ENCODE measurements around the gene ANKRD31. TPM values are rescaled to one million over a fixed set of nuclear protein-coding genes. Genes with fewer than 3 reads are reported as not detected.
"Not testable (repeated sequence)": the region's sequence is repeated elsewhere in the genome, so short reads cannot be mapped to it uniquely, and the experiment has no call there.

Gene ANKRD31
- polyA plus RNA-seq, 3 donors: 0.42 to 0.70 (median 0.54) TPM

DNA sequence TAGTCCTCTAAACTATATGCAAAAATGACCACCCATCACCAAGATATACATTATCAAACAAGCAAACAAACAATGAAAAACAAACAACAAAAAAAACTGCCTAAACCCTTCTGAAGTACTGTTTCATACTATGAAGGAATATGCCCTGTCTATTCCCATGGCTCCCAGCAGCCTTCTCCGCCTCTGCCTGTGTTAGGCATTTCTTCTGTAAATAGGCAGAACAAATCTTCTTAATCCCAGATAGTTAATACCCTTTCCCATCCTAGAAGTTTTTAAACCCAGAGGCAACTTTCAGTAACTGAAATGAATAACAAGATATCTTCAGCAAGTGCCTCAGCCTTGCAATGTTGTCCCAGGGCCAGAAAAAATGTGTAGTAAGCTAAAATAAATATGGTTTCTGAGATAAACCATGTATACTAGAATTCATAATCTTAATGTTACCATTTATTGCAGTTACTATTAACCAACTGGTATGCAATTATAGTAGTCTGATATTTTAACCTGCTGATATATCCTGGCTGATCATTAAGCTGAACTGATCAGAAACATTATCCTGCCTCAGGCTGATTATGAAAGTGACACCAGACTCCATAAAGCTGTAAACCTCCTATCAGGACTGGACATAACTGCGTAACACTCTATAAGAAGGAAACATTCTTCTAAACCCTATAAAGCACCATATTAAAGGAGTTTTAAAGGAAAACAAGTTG lies 68.5 kb downstream of the ANKRD31 start:
- DNase-seq (ENCODE audit: extremely low read depth in 1 of 11, low read depth in 9 of 11, low spot score in 4 of 11): no peak

GRCh38 chr5:75167345-75167744 lies 69.3 kb downstream of the ANKRD31 start:
- no peak for DNase-seq (ENCODE audit: extremely low read depth in 1 of 11, low read depth in 9 of 11, low spot score in 4 of 11)

DNA sequence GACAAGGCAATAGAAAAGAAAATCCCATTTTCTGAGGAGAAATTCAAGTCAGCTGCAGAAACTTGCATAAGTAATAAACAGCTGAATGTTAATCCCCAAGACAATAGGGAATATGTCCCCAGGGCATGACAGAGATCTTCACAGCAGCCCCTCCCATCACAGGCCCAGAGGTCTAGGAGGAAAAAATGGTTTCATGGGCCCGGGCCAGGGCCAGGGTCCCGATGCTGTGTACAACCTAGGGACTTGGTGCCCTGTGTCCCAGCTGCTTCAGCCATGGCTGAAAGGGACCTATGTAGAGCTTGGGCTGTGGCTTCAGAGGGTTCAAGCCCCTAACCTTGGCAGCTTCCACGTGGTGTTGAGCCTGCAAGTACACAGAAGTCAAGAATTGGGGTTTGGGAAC lies 75.2 kb downstream of the ANKRD31 start:
- not testable (repeated sequence) for DNase-seq (ENCODE audit: extremely low read depth in 1 of 11, low read depth in 9 of 11, low spot score in 4 of 11)

GRCh38 chr5:75156585-75156984 lies 80.1 kb downstream of the ANKRD31 start:
- no peak for DNase-seq (ENCODE audit: extremely low read depth in 1 of 11, low read depth in 9 of 11, low spot score in 4 of 11)

- no peak for DNase-seq (ENCODE audit: extremely low read depth in 1 of 11, low read depth in 9 of 11, low spot score in 4 of 11)
Measured at GRCh38 chr5:75152860-75153259, 83.8 kb downstream of the ANKRD31 start.

GRCh38 chr5:75148051-75148450 lies 88.6 kb downstream of the ANKRD31 start:
- no peak for DNase-seq (ENCODE audit: extremely low read depth in 1 of 11, low read depth in 9 of 11, low spot score in 4 of 11)

- no peak for DNase-seq (ENCODE audit: extremely low read depth in 1 of 11, low read depth in 9 of 11, low spot score in 4 of 11)
Measured at GRCh38 chr5:75142566-75143136, 94.0 kb downstream of the ANKRD31 start.

DNA sequence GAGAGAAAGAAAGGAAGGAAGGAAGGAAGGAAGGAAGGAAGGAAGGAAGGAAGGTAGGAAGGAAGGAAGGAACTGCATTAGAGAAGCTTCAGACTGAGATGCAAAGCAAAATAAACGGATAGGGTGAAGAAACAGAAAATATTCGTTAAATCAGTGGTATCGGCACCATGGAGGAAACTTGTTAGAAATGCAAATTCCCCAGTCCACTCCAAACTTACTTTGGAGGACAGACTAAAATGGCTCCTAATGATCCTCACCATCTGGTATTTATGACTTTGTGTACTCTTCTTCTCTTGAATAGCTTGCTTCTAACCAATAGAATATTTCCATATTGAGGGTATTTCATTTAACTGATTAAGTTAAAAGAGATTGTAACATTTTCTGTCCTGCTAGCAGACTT lies 96.4 kb downstream of the ANKRD31 start:
- no peak for DNase-seq (ENCODE audit: extremely low read depth in 1 of 11, low read depth in 9 of 11, low spot score in 4 of 11)

DNA sequence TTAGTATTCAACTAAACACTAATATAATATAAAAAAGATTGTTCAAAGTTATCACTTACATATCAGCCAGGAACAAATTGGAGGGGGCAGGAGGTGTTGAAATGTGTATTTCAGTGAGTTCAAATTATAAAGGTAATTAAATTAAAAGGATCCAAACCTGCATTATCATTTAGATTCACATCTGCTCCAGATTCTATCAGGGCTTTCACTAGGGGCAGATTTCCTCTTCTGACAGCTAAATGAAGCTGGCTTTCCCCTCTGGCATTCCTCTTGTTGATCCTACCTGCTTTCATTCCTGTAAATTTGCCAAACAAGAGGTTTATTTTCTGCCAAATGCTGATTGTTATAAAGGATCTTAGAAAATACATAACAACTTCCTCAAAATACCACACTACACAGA lies 98.0 kb downstream of the ANKRD31 start:
- no peak for DNase-seq (ENCODE audit: extremely low read depth in 1 of 11, low read depth in 9 of 11, low spot score in 4 of 11)

DNA sequence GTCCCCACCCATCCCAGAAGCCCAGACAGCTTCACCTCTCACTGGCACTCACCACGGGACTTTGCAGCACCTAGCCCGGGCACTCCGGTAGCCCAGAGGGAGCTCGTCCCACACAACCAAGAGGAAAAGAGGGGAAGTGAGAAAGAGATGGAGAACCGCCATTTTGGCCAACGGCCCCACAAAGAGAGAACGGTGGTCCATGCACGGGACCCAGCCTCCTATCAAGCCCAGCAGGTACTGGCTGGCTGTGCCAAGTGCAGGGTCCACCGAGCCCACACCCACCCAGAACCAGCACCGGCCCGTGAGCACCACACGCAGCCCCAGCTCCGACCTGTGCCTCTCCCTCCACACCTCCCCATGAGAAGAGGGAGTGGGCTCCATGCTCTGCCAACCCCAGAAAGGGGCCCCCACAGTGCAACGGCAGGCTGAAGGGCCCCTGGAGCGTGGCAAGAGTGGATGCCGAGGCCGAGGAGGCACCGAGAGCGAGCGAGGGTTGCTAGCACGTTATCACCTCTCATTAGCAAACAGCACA lies 105.8 kb downstream of the ANKRD31 start:
- DNase-seq (ENCODE audit: extremely low read depth in 1 of 11, low read depth in 9 of 11, low spot score in 4 of 11): no peak

GRCh38 chr5:75116856-75117255 lies 119.8 kb downstream of the ANKRD31 start:
- no peak for DNase-seq (ENCODE audit: extremely low read depth in 1 of 11, low read depth in 9 of 11, low spot score in 4 of 11)

DNA sequence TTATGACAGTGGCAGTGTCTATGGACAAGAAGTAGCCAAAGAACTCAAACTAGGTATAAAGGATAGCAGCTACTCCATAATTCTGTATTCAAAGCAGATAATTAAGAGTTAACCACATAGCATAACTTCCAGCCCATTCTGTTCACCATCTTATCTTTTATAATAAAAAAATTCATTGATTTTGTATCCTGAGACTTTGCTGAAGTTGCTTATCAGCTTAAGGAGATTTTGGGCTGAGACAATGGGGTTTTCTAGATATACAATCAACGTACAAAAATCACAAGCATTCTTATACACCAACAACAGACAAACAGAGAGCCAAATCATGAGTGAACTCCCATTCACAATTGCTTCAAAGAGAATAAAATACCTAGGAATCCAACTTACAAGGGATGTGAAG lies 122.4 kb downstream of the ANKRD31 start:
- not testable (repeated sequence) for DNase-seq (ENCODE audit: extremely low read depth in 1 of 11, low read depth in 9 of 11, low spot score in 4 of 11)

DNA sequence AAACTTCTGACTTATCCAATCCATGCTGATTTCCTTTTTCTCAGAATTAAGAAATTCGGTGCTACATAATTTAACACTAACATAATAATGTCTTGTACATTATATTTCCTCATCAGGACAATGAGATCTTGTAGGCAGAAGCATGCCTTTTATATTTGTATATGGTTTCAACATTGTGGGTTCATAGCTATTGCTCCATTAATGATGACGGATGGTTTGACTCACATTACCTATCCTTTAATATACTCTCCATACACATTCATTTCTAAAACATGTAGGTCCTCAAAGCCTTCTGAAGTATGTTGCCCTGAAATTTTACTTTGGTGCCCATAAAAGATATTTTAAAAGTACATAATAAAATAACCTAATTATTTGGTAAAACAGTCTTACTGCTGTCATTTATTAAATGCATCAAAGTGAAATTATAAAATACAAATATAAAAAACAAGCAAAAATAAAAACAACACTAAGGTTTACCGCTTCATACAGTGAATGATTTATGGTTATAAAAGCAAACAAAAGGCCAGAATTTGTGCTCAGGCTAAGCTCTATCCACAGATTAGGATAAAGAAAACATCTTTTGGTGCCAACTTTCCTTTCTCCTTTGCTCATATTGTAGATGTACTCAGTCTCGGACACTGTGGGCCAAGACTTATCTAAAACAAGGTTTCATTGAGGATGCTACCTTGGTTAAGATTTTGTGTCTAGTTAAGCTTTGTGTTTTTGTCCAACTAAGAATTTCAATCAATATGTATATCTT lies 123.1 kb downstream of the ANKRD31 start:
- no peak for DNase-seq (ENCODE audit: extremely low read depth in 1 of 11, low read depth in 9 of 11, low spot score in 4 of 11)

DNA sequence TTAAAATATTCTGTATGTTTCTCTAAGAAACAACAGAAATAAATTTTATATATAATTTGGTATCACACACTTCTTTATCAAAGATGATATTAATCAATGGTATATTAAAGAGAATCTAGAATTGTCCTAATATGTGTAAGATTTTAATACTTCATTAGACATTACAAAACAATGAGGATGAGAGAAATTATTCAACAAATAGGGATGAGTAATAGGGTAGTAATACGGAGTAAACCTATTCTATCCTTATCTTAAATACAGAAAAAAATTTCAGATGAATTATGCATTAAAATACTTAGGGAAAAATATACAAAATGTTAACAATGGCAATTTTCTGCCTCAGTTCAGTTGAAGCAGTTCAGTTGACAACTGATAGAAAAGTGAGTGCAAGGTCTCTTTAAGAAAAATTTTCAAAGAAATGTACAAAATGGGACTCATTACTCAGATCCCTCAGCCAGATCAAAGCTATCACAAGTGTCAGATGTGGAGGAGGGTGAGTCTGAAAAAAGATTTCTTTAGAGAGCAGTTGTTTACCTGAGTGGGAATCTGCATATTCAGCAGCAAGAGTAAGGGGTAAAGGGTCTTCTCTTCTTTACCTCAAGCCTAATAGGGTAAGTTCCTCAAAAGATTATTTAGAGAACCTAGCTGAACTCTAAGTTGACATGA lies 127.6 kb downstream of the ANKRD31 start:
- no peak for DNase-seq (ENCODE audit: extremely low read depth in 1 of 11, low read depth in 9 of 11, low spot score in 4 of 11)

- no peak for DNase-seq (ENCODE audit: extremely low read depth in 1 of 11, low read depth in 9 of 11, low spot score in 4 of 11)
Measured at GRCh38 chr5:75108515-75108914, 128.2 kb downstream of the ANKRD31 start.

DNA sequence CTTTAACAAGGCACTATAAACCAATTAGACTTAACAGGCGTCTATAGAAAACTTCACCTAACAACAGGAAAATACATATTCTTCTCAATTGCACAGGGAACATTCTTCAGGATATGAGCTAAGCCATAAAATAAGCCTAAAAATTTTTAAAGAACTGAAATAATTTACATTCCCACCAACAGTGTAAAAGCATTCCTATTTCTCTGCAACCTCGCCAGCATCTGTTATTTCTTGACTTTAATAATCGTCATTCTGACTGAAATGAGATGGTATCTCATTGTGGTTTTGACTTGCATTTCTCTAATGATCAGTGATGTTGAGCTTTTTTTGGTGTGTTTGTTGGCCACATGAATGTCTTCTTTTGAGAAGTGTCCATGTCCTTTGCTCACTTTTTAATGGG lies 140.7 kb downstream of the ANKRD31 start:
- not testable (repeated sequence) for DNase-seq (ENCODE audit: extremely low read depth in 1 of 11, low read depth in 9 of 11, low spot score in 4 of 11)

GRCh38 chr5:75091597-75091996 lies 145.1 kb downstream of the ANKRD31 start:
- no peak for DNase-seq (ENCODE audit: extremely low read depth in 1 of 11, low read depth in 9 of 11, low spot score in 4 of 11)

DNA sequence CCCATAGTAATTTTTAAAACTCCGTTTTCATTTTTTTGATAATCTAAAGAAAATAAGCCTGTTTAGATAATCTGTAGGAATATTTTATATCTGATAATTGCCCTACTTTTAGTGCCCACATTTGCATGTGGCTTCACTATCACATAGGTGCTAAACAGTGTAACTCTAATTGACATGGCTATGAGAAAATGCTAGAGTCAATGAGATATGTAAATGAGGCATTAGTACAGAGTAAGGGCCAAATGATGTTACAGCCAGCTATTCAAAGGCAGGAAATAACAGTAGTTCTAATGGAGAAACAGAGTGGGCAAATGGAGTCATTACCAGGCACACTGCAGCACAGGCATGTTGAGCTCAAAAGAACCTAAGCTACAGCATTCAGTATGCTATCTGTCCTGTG lies 147.0 kb downstream of the ANKRD31 start:
- no peak for DNase-seq (ENCODE audit: extremely low read depth in 1 of 11, low read depth in 9 of 11, low spot score in 4 of 11)

DNA sequence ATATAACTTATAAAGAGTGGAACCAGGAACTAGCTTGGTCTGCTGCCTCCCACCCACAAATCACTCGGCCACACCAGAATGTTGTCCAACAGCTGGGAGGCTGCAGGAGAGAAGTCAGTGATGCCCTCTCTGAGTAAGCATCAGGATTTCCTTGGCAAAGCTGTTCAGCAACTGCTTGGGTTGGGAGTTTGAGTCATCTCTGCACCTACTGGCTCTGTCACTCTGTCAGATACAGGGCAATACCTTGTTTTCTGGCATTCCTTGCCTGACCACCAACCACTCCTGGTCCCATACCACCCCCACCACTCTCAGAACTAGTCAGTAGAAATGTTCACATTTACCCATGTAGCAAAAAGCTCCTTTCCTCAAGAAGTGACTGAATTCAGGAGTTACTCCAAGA lies 147.5 kb downstream of the ANKRD31 start:
- no peak for DNase-seq (ENCODE audit: extremely low read depth in 1 of 11, low read depth in 9 of 11, low spot score in 4 of 11)

DNA sequence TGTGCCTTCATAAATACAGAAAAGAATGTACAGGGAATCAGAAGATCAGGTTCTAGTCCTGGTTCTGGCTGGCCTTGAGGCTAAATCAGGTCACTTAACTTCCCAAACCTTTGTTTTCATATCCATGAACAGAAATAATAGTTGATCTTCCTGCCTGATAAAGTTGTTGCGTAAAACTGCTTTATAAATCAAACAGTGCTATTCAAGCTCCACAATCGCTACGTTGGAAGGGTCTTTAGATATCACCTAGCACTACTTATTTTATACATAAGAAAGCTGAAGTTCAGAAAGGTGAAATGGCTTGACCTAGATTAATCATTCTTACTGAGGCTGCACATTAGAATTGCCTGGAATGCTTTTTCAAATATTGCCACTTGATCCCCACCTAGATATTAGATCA lies 148.0 kb downstream of the ANKRD31 start:
- DNase-seq (ENCODE audit: extremely low read depth in 1 of 11, low read depth in 9 of 11, low spot score in 4 of 11): no peak
